ENCODE measurements around the gene AGAP5.

The AGAP5 gene

GRCh38 chr10:73653701-73654100 is 44.2 kb downstream of the AGAP5 start:
- DNase-seq (ENCODE audit: low read depth in 2 of 2), result no peak

DNA sequence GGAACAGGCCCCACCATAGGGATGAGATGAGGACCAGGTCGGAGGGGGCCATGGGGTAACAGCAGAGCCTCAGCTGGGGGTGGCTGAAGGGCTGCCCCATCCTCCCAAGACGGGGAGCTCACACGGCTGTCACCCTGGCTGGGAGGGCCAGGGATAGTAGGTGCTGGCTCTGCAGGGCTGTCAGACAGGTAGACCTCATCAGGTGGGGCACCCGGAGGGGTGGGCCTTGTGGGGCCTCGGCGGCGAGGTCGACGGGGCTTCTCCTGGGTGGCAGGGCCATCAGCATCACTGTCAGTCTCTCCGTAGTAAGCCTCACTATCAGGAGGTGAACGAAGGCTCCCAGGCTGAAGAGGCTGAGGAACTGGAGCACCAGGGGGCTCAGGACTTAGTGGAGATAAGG is 44.7 kb downstream of the AGAP5 start:
- no peak for DNase-seq (ENCODE audit: low read depth in 2 of 2)

GRCh38 chr10:73650537-73651331 is 47.2 kb downstream of the AGAP5 start:
- no peak for DNase-seq (ENCODE audit: low read depth in 2 of 2)

DNA sequence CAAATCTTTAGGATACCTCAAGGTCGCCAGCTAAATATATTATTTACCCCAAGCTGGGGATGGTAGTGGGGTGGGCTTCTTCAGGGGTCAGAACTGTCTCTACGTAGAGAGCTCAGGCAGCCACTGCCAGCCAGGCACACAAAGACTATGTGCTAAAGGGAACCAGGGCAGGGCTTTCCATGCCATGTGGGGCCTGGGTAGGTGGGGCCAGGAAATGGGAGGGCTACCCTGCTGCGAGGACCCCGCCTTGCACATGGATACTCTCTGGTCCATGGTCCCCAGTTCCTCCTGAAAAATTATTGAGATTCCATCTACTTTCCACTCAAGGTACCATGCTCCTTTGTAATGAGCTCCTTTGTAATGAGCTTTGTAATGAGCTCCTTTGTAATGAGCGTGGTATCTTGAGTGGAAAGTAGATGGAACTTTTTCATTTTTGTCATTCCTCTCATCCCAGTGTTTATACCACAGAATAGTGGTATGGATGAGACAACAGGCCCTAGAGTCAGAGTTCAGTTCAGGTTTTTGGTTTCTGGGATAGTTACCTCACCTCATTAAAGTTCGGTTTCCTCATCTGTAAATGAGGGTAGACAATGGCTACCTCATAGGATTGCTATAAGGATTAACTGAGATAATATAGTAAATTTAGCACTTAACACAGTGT is 47.9 kb downstream of the AGAP5 start:
- no peak for DNase-seq (ENCODE audit: low read depth in 2 of 2)

- DNase-seq (ENCODE audit: low read depth in 2 of 2), result no peak
Measured at GRCh38 chr10:73648975-73649829, 48.7 kb downstream of the AGAP5 start.

GRCh38 chr10:73647875-73648651 is 49.8 kb downstream of the AGAP5 start:
- no peak for DNase-seq (ENCODE audit: low read depth in 2 of 2)

DNA sequence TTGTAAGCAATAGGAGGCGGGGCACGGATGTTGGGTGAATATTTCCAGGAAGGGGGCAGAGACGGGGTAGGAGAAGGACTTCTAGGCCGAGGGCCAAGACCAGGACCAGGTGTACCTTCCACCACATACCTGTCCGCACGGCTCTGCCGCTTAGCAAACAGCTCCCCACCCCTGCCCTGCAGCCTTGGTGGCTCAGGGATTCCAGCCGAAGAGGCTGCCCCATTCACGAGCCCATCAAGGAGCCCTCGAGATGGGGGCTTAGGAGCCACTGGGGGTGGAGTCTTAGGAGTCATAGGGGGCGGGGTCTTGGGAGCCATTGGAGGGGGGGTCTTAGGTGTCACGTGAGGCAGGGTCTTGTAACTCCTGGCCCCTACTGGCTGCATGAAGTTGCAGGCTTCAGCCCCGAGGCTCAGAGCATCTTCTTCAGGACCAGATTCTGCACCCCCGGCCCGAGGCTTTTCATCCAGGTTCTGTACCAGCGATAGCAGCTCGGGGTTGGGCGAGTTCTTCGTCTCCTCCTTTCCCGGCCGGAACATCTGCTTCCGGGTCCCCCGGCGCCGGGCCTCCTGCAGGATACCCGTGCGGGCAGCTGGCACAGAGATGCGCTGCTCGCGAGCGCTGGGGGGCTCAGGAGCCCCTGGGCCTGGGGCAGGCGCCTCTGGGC is 50.6 kb downstream of the AGAP5 start:
- no peak for DNase-seq (ENCODE audit: low read depth in 2 of 2)

- DNase-seq (ENCODE audit: low read depth in 2 of 2), result no peak
Measured at GRCh38 chr10:73646598-73647041, 51.3 kb downstream of the AGAP5 start.

- no peak for DNase-seq (ENCODE audit: low read depth in 2 of 2)
Measured at GRCh38 chr10:73645251-73645650, 52.7 kb downstream of the AGAP5 start.

DNA sequence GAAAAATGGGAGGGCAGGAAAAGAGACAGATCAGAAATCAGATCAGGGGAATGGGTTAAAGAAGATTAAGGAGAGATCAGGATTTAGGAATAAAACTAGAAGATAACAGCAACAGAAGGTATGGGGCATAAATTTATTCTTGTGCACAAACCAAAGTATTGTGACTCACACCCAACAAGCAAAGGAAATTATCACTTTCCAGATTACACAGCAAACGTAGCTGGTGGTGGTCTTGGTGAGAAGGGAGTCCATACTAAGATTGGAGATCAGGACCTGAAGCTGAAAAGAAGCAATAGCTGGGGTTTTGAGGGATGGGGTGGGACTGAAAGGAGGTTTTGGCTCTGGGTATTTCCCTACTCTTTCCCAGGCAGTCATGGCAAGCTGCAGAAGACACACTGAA is 53.1 kb downstream of the AGAP5 start:
- no peak for DNase-seq (ENCODE audit: low read depth in 2 of 2)

- DNase-seq (ENCODE audit: low read depth in 2 of 2), result peak in 1 of 2 donors; percentile 12
Measured at GRCh38 chr10:73644015-73644743, 53.7 kb downstream of the AGAP5 start.

GRCh38 chr10:73643362-73643761 is 54.5 kb downstream of the AGAP5 start:
- no peak for DNase-seq (ENCODE audit: low read depth in 2 of 2)

DNA sequence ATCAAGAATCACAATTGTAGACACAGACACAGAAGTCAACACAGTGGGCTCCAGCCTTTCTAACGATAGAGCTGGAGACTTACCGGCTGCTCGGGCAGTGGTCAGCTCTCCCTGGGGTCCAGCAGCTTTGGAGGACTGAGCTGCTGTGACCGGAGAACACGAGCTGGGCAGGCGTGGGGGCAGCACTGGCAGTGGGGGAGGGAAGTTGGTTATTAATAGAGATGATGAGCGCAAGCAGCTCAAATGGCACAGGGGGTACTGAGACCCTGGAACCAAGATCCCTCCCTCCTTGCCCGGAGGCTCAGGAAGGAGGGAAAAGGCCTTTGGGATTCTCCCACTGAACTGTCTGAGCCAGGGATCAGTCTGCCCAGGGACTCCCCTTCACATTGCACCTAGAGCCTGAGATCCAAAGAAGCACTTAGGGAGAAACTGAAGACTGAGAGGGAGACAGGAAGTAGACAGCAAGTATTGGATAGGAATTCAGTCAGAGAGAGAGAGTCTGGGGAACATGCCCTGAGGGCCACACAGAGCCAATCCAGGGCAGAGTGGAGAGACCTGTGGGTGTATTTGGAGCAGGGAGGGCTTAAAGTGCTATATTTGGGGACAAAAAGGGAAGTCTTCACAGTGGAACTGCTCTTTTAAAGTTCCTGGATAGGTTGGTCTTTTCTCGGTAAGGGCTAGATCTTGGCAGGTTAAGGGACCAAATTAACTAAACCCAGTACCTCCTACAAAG is 56.4 kb downstream of the AGAP5 start, which contains the start of gene MYOZ1:
Gene MYOZ1, minus strand, starts transcription at position 147 of the 733 bp plus-strand sequence. CDS start 1,457 bp downstream, outside the sequence.
- DNase-seq (ENCODE audit: low read depth in 2 of 2), result no peak

DNA sequence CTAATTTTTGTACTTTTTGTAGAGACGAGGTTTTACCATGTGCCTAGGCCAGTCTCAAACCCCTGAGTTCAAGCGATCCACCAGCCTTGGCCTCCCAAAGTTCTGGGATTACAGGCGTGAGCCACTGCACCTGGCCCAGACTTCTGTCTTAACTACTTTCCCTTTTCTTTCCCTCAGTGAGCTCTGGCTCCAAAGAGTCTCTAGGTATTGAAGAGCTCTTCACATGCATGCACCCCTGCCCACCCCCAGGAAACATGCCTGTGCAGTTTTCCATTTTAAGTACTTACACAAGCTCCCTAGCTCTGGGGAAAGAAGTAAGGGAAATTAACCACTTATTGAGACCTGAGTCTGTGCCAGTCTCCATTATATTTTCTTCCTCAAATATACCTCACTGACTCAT is 58.6 kb downstream of the AGAP5 start:
- no peak for DNase-seq (ENCODE audit: low read depth in 2 of 2)

- DNase-seq (ENCODE audit: low read depth in 2 of 2), result no peak
Measured at GRCh38 chr10:73635781-73636180, 62.1 kb downstream of the AGAP5 start.

DNA sequence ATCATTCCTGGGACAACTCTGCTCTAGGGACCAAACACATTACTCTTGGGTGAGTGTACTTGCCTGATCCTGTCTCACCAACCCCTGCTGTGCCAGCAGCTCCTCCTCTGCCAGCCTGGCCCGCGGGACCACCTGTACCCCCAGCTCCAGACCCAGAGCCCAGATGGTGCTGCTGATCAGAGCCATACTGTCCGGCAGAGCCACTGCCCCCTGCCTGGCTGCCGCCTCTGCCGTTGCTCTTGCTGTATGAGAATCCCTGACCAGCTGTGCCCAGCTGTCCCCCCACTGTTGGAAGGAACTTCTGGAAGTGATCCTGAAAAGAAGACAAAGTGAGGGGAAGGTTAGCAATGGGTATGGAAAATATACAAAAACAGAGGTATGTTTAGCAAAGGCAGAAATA is 63.5 kb downstream of the AGAP5 start:
- DNase-seq (ENCODE audit: low read depth in 2 of 2), result no peak

- no peak for DNase-seq (ENCODE audit: low read depth in 2 of 2)
Measured at GRCh38 chr10:73629165-73629564, 68.7 kb downstream of the AGAP5 start.

- DNase-seq (ENCODE audit: low read depth in 2 of 2), result no peak
Measured at GRCh38 chr10:73628405-73628804, 69.5 kb downstream of the AGAP5 start.

DNA sequence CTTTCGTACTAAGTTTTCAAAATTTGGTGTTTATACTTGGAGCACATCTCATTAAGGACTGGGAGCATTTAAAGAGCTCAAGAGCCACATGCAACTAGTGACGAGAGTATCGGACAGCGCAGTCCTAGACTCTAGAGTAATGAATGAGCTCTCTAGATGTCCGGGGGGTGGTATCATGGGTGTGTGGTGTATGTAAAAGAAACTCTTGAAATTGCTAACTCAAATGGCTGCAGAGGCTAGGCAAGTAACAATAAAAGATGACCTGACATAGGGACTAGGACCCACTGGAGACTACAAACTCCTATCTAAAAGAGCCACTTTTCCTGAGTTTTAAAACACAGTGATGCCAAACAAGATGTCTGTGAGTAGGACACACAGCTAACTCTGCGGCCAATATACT is 70.6 kb downstream of the AGAP5 start:
- DNase-seq (ENCODE audit: low read depth in 2 of 2), result no peak

Measured in stimulated activated CD4-positive, alpha-beta T cell treated with anti-CD3 and anti-CD28 coated beads, Interleukin-1b, Interleukin-23, amount 100 ng/mL, for 1 hour (primary cell).